Measurements from ENCODE around the gene MST1.

DNA sequence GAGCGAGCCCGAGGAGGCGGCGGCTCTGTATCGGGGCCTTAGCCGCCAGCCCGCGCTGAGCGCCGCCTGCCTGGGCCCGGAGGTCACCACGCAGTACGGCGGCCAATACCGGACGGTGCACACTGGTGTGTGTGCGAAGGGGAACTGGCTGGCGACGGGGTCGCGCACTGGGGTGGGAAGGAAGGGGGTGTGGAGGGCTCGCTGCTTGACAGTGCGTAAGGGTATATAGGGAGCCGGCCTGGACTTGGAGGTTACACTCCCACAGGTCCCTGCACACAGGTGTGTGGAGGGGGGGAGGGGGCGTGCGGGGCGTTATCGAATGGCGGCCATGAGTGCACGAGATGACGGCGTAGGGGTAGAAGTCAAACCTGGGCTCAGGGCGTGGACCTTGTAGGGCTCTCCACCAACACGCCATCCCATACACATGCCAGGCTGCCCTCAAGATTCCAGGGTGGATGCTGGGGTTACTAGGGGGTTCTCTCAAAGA is 14.7 kb downstream of the MST1 start:
- TF ChIP-seq CTCF (IDR thresholded peaks at IDR 0.05) (peak in 3 of 6 experiments; percentile 2 to 22 (median 4)), POLR2A (IDR thresholded peaks at IDR 0.05) (no peak)

All from esophagus squamous epithelium (tissue), 4 donors.